ENCODE measurements around the gene TIAM2. TPM values are rescaled to one million over a fixed set of nuclear protein-coding genes. Genes with fewer than 3 reads are reported as not detected.

Gene TIAM2
- total and polyA plus RNA-seq, 2 donors (not counting 3 experiments of a cell fraction or from before 2014, with no cell fraction given) = 9.6 to 18.5 TPM

DNA sequence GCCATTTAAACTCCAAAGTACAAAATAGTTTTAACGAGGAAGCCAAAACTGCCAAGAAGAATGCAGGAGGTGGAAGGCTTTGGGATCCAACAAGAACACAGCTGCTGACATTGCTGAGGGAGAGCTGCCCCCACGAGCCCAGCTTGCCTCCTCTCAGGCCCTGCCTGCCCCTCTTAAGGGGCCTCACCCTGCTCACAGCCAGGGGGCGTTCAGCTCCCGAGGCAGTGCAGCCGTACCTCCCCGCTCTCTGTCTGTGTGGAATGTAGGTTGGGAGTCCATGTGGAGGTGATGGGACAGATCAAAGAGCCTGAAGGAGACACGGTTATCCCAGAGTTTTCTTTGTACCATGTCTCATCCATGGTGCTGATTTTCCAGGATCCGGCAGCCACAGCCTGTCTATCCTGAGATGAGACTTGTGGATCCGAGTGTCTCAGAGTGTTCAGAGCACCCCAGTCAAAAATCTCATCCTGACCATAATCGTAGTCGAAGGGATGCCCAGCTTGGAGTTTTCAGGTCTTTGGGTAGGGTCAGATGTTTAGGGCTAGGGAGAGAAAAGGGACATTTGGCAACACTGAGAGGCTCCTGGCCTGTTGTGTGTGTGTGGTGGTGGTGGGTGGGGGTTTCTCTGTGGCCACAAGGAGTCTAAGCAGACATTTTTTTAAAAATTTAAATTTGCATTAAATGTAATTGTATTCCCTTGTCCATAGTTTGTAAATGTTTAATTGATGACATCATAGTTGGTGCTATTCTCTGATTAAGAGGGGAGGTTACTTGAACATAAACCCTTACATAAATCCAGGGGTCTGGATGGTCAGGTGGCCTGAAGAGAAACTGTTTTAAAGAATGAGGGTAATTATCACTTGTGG, 157.3 kb downstream of the TIAM2 start:
- Histone ChIP-seq H3K9me1 (replicated peaks; ENCODE audit: control insufficient read depth, extremely low read depth, insufficient read depth, low read length) (no peaks in the 10 kb centered on the region), H3K4me1 (ENCODE audit: control insufficient read depth, extremely low read depth, insufficient read depth, low read length) (peaks cover 17% of the 10 kb centered on the region), H3K4me2 (ENCODE audit: insufficient read depth, low read length) (no peak overlapping the region), H3K4me3 (replicated peaks in 1 of 3; ENCODE audit: insufficient read depth in 1 of 3, low read depth in 1 of 3, low read length in 3 of 3) (no peak overlapping the region), H3K36me3 (ENCODE audit: control insufficient read depth in 2 of 2, extremely low read depth in 1 of 2, insufficient read depth in 2 of 2, low read length in 2 of 2) (no peaks in the 10 kb centered on the region), H3K9me3 (replicated peaks; ENCODE audit: control insufficient read depth, insufficient read depth, low read length) (no peaks in the 10 kb centered on the region), H3K9ac (replicated peaks; ENCODE audit: extremely low read depth, insufficient read depth, low read length) (no peak overlapping the region), H4K20me1 (replicated peaks; ENCODE audit: control insufficient read depth, extremely low read depth, insufficient read depth, low read length) (no peaks in the 10 kb centered on the region), H3K27ac (ENCODE audit: insufficient read depth, low read depth, low read length) (no peak overlapping the region), H2AFZ (ENCODE audit: low read depth, low read length) (no peak overlapping the region), H3K27me3 (ENCODE audit: control insufficient read depth in 2 of 2, insufficient read depth in 2 of 2, low read length in 2 of 2) (no peaks in the 10 kb centered on the region), H3K79me2 (ENCODE audit: control insufficient read depth, insufficient read depth, low read length) (no peaks in the 10 kb centered on the region)
- DNase-seq (ENCODE audit: low read depth, low spot score) = no peak
- CTCF ChIA-PET = no interaction called here
- intact Hi-C loops (cut with micrococcal nuclease) = no loop called here
- BruUV-seq (replicated peaks) = no TSS peak
- TF ChIP-seq EZH2 (IDR thresholded peaks at IDR 0.05; ENCODE audit: borderline replicate concordance, low read depth, low read length, severe bottlenecking) = no peak
- TF ChIP-seq JUN (IDR thresholded peaks at IDR 0.05; ENCODE audit: borderline replicate concordance, insufficient read depth, insufficient read length, low read depth) = no peak
- TF ChIP-seq MYC (IDR thresholded peaks at IDR 0.05; ENCODE audit: low read depth, low read length) = no peak
- TF ChIP-seq, protein P1, sequence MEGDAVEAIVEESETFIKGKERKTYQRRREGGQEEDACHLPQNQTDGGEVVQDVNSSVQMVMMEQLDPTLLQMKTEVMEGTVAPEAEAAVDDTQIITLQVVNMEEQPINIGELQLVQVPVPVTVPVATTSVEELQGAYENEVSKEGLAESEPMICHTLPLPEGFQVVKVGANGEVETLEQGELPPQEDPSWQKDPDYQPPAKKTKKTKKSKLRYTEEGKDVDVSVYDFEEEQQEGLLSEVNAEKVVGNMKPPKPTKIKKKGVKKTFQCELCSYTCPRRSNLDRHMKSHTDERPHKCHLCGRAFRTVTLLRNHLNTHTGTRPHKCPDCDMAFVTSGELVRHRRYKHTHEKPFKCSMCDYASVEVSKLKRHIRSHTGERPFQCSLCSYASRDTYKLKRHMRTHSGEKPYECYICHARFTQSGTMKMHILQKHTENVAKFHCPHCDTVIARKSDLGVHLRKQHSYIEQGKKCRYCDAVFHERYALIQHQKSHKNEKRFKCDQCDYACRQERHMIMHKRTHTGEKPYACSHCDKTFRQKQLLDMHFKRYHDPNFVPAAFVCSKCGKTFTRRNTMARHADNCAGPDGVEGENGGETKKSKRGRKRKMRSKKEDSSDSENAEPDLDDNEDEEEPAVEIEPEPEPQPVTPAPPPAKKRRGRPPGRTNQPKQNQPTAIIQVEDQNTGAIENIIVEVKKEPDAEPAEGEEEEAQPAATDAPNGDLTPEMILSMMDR (IDR thresholded peaks at IDR 0.05; ENCODE audit: extremely low read depth in 1 of 2, insufficient read depth in 1 of 2, low read depth in 1 of 2, low read length in 2 of 2) = peak; percentile 15 to 19
- POLR2A ChIA-PET = no interaction called here
- dilution Hi-C loops (cut with MboI; ENCODE audit: extremely low pct_ligation_motif_present, low sequenced_read_pairs) = no loop called here
- FAIRE-seq = no peak

Data from endothelial cell of umbilical vein (primary cell).